Measurements from ENCODE around the gene TMTC2. TPM values are rescaled to one million over a fixed set of nuclear protein-coding genes. Genes with fewer than 3 reads are reported as not detected.

TMTC2 gene
- polyA plus RNA-seq, 1 experiment = 5.6 TPM

DNA sequence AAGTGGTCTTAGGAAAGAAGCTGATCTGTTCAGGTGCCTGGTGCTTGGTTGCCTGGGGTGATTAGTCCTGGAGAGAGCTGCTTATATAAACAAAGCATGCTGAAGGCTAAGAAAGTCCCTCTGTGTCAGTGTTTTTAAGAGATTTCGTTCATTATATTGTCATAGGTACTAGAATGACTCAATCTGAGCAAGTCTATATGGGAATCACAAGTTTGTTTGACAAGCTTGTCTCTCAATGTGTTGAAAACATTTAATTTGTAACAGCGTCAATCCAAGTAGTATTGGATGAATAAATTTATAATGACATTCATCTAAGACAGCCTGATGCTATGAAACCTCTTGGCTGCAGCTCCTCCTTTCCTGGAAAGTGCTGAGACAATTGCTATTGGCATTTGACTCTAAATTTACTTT, 256.3 kb downstream of the TMTC2 start:
- H3K36me3 ChIP-seq (ENCODE audit: control insufficient read depth, insufficient read depth, low read length) = no peaks in the 10 kb centered on the region
- CTCF ChIA-PET = interaction anchor here (0.6 to 1.0 kb wide), 4 partner anchors 10 to 1240 kb away, joined by 3 read pairs; no protein-coding TSS in a partner anchor
- DNase-seq (ENCODE audit: low read depth) = no peak
- POLR2A ChIA-PET = no interaction called here
- TF ChIP-seq CTCF (IDR thresholded peaks at IDR 0.05; ENCODE audit: insufficient read depth, low read depth, low read length) = no peak
- no peak overlapping the region for H3K4me3 ChIP-seq (ENCODE audit: low read depth, low read length)
- H3K27me3 ChIP-seq (ENCODE audit: control insufficient read depth, insufficient read depth, low read length) = no peaks in the 10 kb centered on the region

GRCh38 chr12:82948491-82948890, 261.8 kb downstream of the TMTC2 start:
- DNase-seq (ENCODE audit: low read depth) = no peak
- no peak overlapping the region for H3K4me3 ChIP-seq (ENCODE audit: low read depth, low read length)
- no peaks in the 10 kb centered on the region for H3K27me3 ChIP-seq (ENCODE audit: control insufficient read depth, insufficient read depth, low read length)
- CTCF ChIA-PET = no interaction called here
- POLR2A ChIA-PET = no interaction called here
- TF ChIP-seq CTCF (IDR thresholded peaks at IDR 0.05; ENCODE audit: insufficient read depth, low read depth, low read length) = no peak
- H3K36me3 ChIP-seq (ENCODE audit: control insufficient read depth, insufficient read depth, low read length) = no peaks in the 10 kb centered on the region

DNA sequence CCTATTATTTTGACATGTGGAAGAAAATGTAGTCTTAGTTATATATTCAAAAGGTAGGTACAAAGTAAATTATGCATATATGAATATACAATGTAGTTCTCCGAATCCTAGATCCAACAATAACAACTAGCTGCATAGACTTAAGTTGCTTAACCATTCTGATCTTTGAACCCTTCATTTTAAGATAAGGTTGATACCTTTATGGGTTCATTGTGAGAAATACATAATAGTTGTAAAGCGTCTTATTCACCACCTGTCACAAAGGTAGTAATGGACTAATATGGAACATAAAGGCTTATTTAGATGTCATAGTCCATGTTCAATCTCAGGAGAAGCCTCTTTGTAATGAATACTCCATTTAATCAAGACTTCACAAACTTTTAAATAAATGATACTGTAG, 263.6 kb downstream of the TMTC2 start:
- no peak overlapping the region for H3K4me3 ChIP-seq (ENCODE audit: low read depth, low read length)
- no peak for TF ChIP-seq CTCF (IDR thresholded peaks at IDR 0.05; ENCODE audit: insufficient read depth, low read depth, low read length)
- H3K36me3 ChIP-seq (ENCODE audit: control insufficient read depth, insufficient read depth, low read length) = no peaks in the 10 kb centered on the region
- CTCF ChIA-PET = interaction anchor here (0.7 to 0.9 kb wide), 3 partner anchors 13 to 145 kb away, joined by 3 read pairs; no protein-coding TSS in a partner anchor
- DNase-seq (ENCODE audit: low read depth) = no peak
- no peaks in the 10 kb centered on the region for H3K27me3 ChIP-seq (ENCODE audit: control insufficient read depth, insufficient read depth, low read length)
- POLR2A ChIA-PET = no interaction called here

DNA sequence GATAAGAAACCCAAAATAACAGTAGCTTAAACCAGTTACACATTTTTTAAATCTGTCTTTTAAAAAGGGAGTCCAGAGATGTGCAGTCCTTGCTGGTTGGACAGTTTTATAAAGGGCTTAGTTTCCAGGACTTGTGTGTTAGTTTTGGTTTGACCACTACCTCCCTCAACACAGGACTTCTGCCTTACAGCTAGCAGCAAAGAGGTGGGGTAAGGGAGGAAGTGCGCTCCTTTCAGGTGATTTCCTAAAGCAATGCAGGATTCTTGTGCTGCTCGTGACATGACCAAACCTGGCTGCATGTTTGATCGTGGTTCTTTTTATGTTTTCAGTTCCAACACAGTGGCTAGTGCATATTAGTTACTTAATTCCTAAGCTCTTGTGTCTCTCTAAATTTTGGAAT, 266.2 kb downstream of the TMTC2 start:
- no peak for DNase-seq (ENCODE audit: low read depth)
- ChIA-PET CTCF (interaction anchor here (1.0 kb wide), 1 partner anchor 10 kb away, joined by 3 read pairs; no protein-coding TSS in a partner anchor), POLR2A (no interaction called here)
- H3K36me3 ChIP-seq (ENCODE audit: control insufficient read depth, insufficient read depth, low read length) = no peaks in the 10 kb centered on the region
- no peak for TF ChIP-seq CTCF (IDR thresholded peaks at IDR 0.05; ENCODE audit: insufficient read depth, low read depth, low read length)
- H3K4me3 ChIP-seq (ENCODE audit: low read depth, low read length) = no peak overlapping the region
- H3K27me3 ChIP-seq (ENCODE audit: control insufficient read depth, insufficient read depth, low read length) = no peaks in the 10 kb centered on the region

- CTCF ChIA-PET = interaction anchor here (1.0 kb wide), 1 partner anchor 10 kb away, joined by 3 read pairs; no protein-coding TSS in a partner anchor
- DNase-seq (ENCODE audit: low read depth) = no peak
- Histone ChIP-seq H3K27me3 (ENCODE audit: control insufficient read depth, insufficient read depth, low read length) (no peaks in the 10 kb centered on the region), H3K4me3 (ENCODE audit: low read depth, low read length) (no peak overlapping the region), H3K36me3 (ENCODE audit: control insufficient read depth, insufficient read depth, low read length) (no peaks in the 10 kb centered on the region)
- TF ChIP-seq CTCF (IDR thresholded peaks at IDR 0.05; ENCODE audit: insufficient read depth, low read depth, low read length) = no peak
- POLR2A ChIA-PET = no interaction called here
Observed at GRCh38 chr12:82953397-82953796, 266.7 kb downstream of the TMTC2 start.

All from BJ (cell line).